Measurements from ENCODE around the gene PPP1R37. TPM values are rescaled to one million over a fixed set of nuclear protein-coding genes. Genes with fewer than 3 reads are reported as not detected.

PPP1R37 gene
- total and polyA plus RNA-seq, 2 of the 13 experiments (the other 11 are each of a cell fraction or from before 2014, with no cell fraction given), result 9.0 to 14.3 TPM

DNA sequence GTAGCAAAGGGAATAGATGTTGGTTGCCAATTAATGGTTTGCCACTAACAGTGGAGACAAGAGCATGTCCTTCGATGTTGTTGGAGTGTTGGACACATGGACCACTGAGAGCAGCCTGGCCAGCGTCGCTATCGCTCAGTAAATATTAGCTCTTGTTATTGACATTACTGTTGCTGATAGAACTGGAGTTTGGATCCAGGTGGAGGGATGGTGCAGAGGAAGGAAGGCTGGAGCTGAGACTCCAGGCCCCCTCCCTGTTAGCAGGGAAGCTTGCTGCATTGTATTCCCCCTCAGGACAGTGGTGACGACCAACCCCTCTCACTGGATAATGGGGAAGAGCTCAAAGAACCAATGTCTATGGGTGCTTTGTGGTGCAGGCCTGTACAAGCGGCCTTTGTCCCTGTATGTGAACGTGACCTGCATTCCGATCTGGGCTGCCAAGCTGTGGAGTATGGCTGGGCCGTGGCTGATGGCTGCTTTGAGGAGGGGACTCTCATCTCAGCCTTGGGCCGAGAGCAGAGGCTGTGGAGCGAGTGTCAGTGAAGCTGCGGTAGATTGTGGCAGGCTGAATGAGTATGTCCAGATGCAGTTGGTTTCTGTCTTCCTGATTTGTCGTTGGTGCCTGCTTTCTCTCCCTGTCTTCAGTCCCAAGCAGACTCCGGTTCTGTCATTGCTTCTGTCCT is 47.2 kb upstream of the PPP1R37 start (continued):
- TF ChIP-seq, protein P1, sequence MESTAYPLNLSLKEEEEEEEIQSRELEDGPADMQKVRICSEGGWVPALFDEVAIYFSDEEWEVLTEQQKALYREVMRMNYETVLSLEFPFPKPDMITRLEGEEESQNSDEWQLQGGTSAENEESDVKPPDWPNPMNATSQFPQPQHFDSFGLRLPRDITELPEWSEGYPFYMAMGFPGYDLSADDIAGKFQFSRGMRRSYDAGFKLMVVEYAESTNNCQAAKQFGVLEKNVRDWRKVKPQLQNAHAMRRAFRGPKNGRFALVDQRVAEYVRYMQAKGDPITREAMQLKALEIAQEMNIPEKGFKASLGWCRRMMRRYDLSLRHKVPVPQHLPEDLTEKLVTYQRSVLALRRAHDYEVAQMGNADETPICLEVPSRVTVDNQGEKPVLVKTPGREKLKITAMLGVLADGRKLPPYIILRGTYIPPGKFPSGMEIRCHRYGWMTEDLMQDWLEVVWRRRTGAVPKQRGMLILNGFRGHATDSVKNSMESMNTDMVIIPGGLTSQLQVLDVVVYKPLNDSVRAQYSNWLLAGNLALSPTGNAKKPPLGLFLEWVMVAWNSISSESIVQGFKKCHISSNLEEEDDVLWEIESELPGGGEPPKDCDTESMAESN (CRISPR knock-in tag; conservative IDR thresholded peaks at IDR 0.05), result peak; percentile 48; the same call in 1 of the 2 replicates
- no peak for TF ChIP-seq EEA1 (CRISPR knock-in tag; IDR thresholded peaks at IDR 0.05; ENCODE audit: borderline replicate concordance)
- TF ChIP-seq PRPF4 (IDR thresholded peaks at IDR 0.05; ENCODE audit: low read depth, low read length, poor library complexity, severe bottlenecking), result no peak
- no peak for TF ChIP-seq PLRG1 (conservative IDR thresholded peaks at IDR 0.05)
- TF ChIP-seq, protein P2, sequence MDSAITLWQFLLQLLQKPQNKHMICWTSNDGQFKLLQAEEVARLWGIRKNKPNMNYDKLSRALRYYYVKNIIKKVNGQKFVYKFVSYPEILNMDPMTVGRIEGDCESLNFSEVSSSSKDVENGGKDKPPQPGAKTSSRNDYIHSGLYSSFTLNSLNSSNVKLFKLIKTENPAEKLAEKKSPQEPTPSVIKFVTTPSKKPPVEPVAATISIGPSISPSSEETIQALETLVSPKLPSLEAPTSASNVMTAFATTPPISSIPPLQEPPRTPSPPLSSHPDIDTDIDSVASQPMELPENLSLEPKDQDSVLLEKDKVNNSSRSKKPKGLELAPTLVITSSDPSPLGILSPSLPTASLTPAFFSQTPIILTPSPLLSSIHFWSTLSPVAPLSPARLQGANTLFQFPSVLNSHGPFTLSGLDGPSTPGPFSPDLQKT (CRISPR knock-in tag; IDR thresholded peaks at IDR 0.05; ENCODE audit: borderline replicate concordance), result no peak
- peak; percentile 66; the same call in 1 of the 2 replicates for TF ChIP-seq MXD4 (CRISPR knock-in tag; IDR thresholded peaks at IDR 0.05)
- 0 out of 2 replicates have a peak, but pooled peaks have one; percentile 74 for TF ChIP-seq ZFP1 (CRISPR knock-in tag; IDR thresholded peaks at IDR 0.05)
- TF ChIP-seq JUNB (CRISPR knock-in tag; IDR thresholded peaks at IDR 0.05; ENCODE audit: borderline replicate concordance), result no peak
- TF ChIP-seq, protein P3, sequence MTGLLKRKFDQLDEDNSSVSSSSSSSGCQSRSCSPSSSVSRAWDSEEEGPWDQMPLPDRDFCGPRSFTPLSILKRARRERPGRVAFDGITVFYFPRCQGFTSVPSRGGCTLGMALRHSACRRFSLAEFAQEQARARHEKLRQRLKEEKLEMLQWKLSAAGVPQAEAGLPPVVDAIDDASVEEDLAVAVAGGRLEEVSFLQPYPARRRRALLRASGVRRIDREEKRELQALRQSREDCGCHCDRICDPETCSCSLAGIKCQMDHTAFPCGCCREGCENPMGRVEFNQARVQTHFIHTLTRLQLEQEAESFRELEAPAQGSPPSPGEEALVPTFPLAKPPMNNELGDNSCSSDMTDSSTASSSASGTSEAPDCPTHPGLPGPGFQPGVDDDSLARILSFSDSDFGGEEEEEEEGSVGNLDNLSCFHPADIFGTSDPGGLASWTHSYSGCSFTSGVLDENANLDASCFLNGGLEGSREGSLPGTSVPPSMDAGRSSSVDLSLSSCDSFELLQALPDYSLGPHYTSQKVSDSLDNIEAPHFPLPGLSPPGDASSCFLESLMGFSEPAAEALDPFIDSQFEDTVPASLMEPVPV (CRISPR knock-in tag; IDR thresholded peaks at IDR 0.05), result no peak
- TF ChIP-seq, protein P4, sequence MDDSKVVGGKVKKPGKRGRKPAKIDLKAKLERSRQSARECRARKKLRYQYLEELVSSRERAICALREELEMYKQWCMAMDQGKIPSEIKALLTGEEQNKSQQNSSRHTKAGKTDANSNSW (CRISPR knock-in tag; IDR thresholded peaks at IDR 0.05; ENCODE audit: borderline replicate concordance), result no peak
- TF ChIP-seq ZNF124 (CRISPR knock-in tag; IDR thresholded peaks at IDR 0.05), result peak; percentile 82
- TF ChIP-seq, protein P5, sequence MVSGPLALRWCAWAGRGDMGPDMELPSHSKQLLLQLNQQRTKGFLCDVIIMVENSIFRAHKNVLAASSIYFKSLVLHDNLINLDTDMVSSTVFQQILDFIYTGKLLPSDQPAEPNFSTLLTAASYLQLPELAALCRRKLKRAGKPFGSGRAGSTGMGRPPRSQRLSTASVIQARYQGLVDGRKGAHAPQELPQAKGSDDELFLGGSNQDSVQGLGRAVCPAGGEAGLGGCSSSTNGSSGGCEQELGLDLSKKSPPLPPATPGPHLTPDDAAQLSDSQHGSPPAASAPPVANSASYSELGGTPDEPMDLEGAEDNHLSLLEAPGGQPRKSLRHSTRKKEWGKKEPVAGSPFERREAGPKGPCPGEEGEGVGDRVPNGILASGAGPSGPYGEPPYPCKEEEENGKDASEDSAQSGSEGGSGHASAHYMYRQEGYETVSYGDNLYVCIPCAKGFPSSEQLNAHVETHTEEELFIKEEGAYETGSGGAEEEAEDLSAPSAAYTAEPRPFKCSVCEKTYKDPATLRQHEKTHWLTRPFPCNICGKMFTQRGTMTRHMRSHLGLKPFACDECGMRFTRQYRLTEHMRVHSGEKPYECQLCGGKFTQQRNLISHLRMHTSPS (CRISPR knock-in tag; IDR thresholded peaks at IDR 0.05; ENCODE audit: low read depth), result no peak
- no peak for TF ChIP-seq TP53 (CRISPR knock-in tag; conservative IDR thresholded peaks at IDR 0.05)
- TF ChIP-seq POLR2A (IDR thresholded peaks at IDR 0.05; ENCODE audit: insufficient read depth in 1 of 2, low read depth in 2 of 2, low read length in 2 of 2), result peak; percentile 49 to 69; a peak in 3 of 4 replicates
- TF ChIP-seq SIX1 (CRISPR knock-in tag; IDR thresholded peaks at IDR 0.05; ENCODE audit: borderline replicate concordance), result peak; percentile 81
- 0 out of 2 replicates have a peak, but pooled peaks have one; percentile 21 for TF ChIP-seq HOXA5 (CRISPR knock-in tag; IDR thresholded peaks at IDR 0.05)
- TF ChIP-seq ZNF331 (CRISPR knock-in tag; IDR thresholded peaks at IDR 0.05), result peak; percentile 82
- TF ChIP-seq, protein P6, sequence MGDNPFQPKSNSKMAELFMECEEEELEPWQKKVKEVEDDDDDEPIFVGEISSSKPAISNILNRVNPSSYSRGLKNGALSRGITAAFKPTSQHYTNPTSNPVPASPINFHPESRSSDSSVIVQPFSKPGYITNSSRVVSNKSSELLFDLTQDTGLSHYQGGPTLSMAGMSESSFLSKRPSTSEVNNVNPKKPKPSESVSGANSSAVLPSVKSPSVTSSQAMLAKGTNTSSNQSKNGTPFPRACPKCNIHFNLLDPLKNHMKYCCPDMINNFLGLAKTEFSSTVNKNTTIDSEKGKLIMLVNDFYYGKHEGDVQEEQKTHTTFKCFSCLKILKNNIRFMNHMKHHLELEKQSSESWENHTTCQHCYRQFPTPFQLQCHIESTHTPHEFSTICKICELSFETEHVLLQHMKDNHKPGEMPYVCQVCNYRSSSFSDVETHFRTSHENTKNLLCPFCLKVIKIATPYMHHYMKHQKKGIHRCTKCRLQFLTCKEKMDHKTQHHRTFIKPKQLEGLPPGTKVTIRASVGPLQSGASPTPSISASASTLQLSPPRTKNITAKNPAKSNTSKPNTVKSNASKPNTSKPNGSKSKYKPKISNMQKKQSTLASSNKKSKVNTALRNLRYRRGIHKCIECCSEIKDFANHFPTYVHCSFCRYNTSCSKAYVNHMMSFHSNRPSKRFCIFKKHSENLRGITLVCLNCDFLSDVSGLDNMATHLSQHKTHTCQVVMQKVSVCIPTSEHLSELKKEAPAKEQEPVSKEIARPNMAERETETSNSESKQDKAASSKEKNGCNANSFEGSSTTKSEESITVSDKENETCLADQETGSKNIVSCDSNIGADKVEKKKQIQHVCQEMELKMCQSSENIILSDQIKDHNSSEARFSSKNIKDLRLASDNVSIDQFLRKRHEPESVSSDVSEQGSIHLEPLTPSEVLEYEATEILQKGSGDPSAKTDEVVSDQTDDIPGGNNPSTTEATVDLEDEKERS (CRISPR knock-in tag; IDR thresholded peaks at IDR 0.05), result no peak
- no peak for TF ChIP-seq ZNF589 (CRISPR knock-in tag; conservative IDR thresholded peaks at IDR 0.05)
- no peak for TF ChIP-seq GABPA (IDR thresholded peaks at IDR 0.05; ENCODE audit: low read depth, low read length)
- peak; percentile 72 for TF ChIP-seq GABPA (CRISPR knock-in tag; IDR thresholded peaks at IDR 0.05; ENCODE audit: low read depth)

Measured in HepG2 (cell line).